Rectal smooth muscle tissue (tissue), 1 donor: ENCODE results near the gene KIF16B.
"Not testable (repeated sequence)": the region's sequence is repeated elsewhere in the genome, so short reads cannot be mapped to it uniquely, and the experiment has no call there.

Source experiments
- H3K27ac ChIP-seq: one replicate; pipeline ENCODE4 v1.7.0; 2013; ENCODE audit warnings: low read depth, low read length, inconsistent platforms
- H3K27me3 ChIP-seq: one replicate; pipeline ENCODE4 v1.7.0; 2013; ENCODE audit warnings: low read length; ENCODE audit not compliant: control insufficient read depth, insufficient read depth
- H3K36me3 ChIP-seq: one replicate; pipeline ENCODE4 v1.7.0; 2013; ENCODE audit warnings: low read length; ENCODE audit not compliant: control insufficient read depth, insufficient read depth
- H3K4me1 ChIP-seq: one replicate; pipeline ENCODE4 v1.7.0; 2013; ENCODE audit warnings: low read length; ENCODE audit not compliant: control insufficient read depth, insufficient read depth
- H3K4me3 ChIP-seq: one replicate; pipeline ENCODE4 v1.7.0; 2013; ENCODE audit warnings: low read length
- H3K9ac ChIP-seq: one replicate; pipeline ENCODE4 v1.7.0; 2013; ENCODE audit warnings: low read length

The KIF16B gene

GRCh38 chr20:16446246-16446645 lies 127.0 kb downstream of the KIF16B start:
- Histone ChIP-seq H3K36me3 (no peaks in the 10 kb centered on the region), H3K4me1 (no peaks in the 10 kb centered on the region), H3K4me3 (no peak overlapping the region), H3K27me3 (no peaks in the 10 kb centered on the region), H3K27ac (no peak overlapping the region), H3K9ac (no peak overlapping the region)

GRCh38 chr20:16445482-16445881 lies 127.8 kb downstream of the KIF16B start:
- Histone ChIP-seq H3K27ac (no peak overlapping the region), H3K4me1 (no peaks in the 10 kb centered on the region), H3K9ac (no peak overlapping the region)

GRCh38 chr20:16444057-16444777 lies 129.0 kb downstream of the KIF16B start:
- Histone ChIP-seq H3K27me3 (no peaks in the 10 kb centered on the region), H3K4me3 (no peak overlapping the region), H3K9ac (no peak overlapping the region), H3K36me3 (no peaks in the 10 kb centered on the region), H3K4me1 (no peaks in the 10 kb centered on the region), H3K27ac (no peak overlapping the region)

More at GRCh38 chr20:16445482-16445881, 127.8 kb downstream of the KIF16B start:
- Histone ChIP-seq H3K36me3 (no peaks in the 10 kb centered on the region), H3K4me3 (no peak overlapping the region), H3K27me3 (no peaks in the 10 kb centered on the region)

- Histone ChIP-seq H3K36me3 (no peaks in the 10 kb centered on the region), H3K9ac (no peak overlapping the region), H3K27me3 (no peaks in the 10 kb centered on the region), H3K27ac (no peak overlapping the region), H3K4me3 (no peak overlapping the region), H3K4me1 (no peaks in the 10 kb centered on the region)
Observed at GRCh38 chr20:16441546-16442164, 131.6 kb downstream of the KIF16B start.

- no peaks in the 10 kb centered on the region for H3K36me3 ChIP-seq
- no peak overlapping the region for H3K9ac ChIP-seq
- no peak overlapping the region for H3K4me3 ChIP-seq
- no peaks in the 10 kb centered on the region for H3K4me1 ChIP-seq
- no peaks in the 10 kb centered on the region for H3K27me3 ChIP-seq
- no peak overlapping the region for H3K27ac ChIP-seq
Observed at GRCh38 chr20:16440686-16441085, 132.6 kb downstream of the KIF16B start.

GRCh38 chr20:16439540-16439939 lies 133.7 kb downstream of the KIF16B start:
- H3K4me1 ChIP-seq, H3K4me3 ChIP-seq, H3K9ac ChIP-seq, H3K27me3 ChIP-seq, H3K36me3 ChIP-seq, H3K27ac ChIP-seq: not testable (repeated sequence)

GRCh38 chr20:16438100-16438499 lies 135.1 kb downstream of the KIF16B start:
- no peaks in the 10 kb centered on the region for H3K4me1 ChIP-seq
- no peak overlapping the region for H3K4me3 ChIP-seq
- no peaks in the 10 kb centered on the region for H3K36me3 ChIP-seq
- no peak overlapping the region for H3K9ac ChIP-seq
- no peak overlapping the region for H3K27ac ChIP-seq
- no peaks in the 10 kb centered on the region for H3K27me3 ChIP-seq

- Histone ChIP-seq H3K36me3 (no peaks in the 10 kb centered on the region), H3K27me3 (no peaks in the 10 kb centered on the region), H3K9ac (no peak overlapping the region), H3K4me3 (no peak overlapping the region), H3K27ac (no peak overlapping the region), H3K4me1 (no peaks in the 10 kb centered on the region)
Observed at GRCh38 chr20:16437387-16437996, 135.8 kb downstream of the KIF16B start.

- Histone ChIP-seq H3K9ac (no peak overlapping the region), H3K27ac (no peak overlapping the region), H3K4me3 (no peak overlapping the region), H3K36me3 (no peaks in the 10 kb centered on the region), H3K27me3 (no peaks in the 10 kb centered on the region), H3K4me1 (no peaks in the 10 kb centered on the region)
Observed at GRCh38 chr20:16434062-16434664, 139.1 kb downstream of the KIF16B start.

GRCh38 chr20:16433293-16433580 lies 140.0 kb downstream of the KIF16B start:
- Histone ChIP-seq H3K36me3 (no peaks in the 10 kb centered on the region), H3K27ac (no peak overlapping the region), H3K9ac (no peak overlapping the region), H3K4me3 (no peak overlapping the region), H3K27me3 (no peaks in the 10 kb centered on the region), H3K4me1 (no peaks in the 10 kb centered on the region)

- no peaks in the 10 kb centered on the region for H3K27me3 ChIP-seq
- H3K4me3 ChIP-seq = no peak overlapping the region
- no peaks in the 10 kb centered on the region for H3K4me1 ChIP-seq
- no peak overlapping the region for H3K9ac ChIP-seq
- no peak overlapping the region for H3K27ac ChIP-seq
- H3K36me3 ChIP-seq = no peaks in the 10 kb centered on the region
Observed at GRCh38 chr20:16432466-16433292, 140.6 kb downstream of the KIF16B start.

- H3K9ac ChIP-seq = no peak overlapping the region
- H3K36me3 ChIP-seq = peaks cover 14% of the 10 kb centered on the region
- no peak overlapping the region for H3K27ac ChIP-seq
- no peaks in the 10 kb centered on the region for H3K4me1 ChIP-seq
- no peaks in the 10 kb centered on the region for H3K27me3 ChIP-seq
- H3K4me3 ChIP-seq = no peak overlapping the region
Observed at GRCh38 chr20:16428112-16428511, 145.1 kb downstream of the KIF16B start.
